K562 (cell line): ENCODE results near the gene LTBP2.

Experiments
- CSDE1 ChIP-seq, 2 experiments: fragments of 450-650 bp; IDR thresholded peaks; 2 replicates each; pipeline ENCODE4 v1.6.1; 2016; ENCODE audit warnings: mild to moderate bottlenecking in 1 of 2
- FOXM1 ChIP-seq, 2 experiments: fragments of 450-650 bp in 1 of 2; sonication (generic) in 1 of 2; formaldehyde crosslinking in 1 of 2; IDR thresholded peaks; 2 replicates each; pipeline versions ENCODE4 v1.6.1 to v1.9.0; 2017 to 2022; ENCODE audit warnings: low read depth in 2 of 2, mild to moderate bottlenecking in 2 of 2, missing genetic modification reagents in 1 of 2, moderate library complexity in 1 of 2
- ZNF121 ChIP-seq: sonication (generic); formaldehyde crosslinking; conservative IDR thresholded peaks from 2 replicates; pipeline ENCODE4 v1.8.0; 2022; ENCODE audit warnings: missing genetic modification reagents
- TF ChIP-seq, protein P1 (sequence below): sonication (generic); formaldehyde crosslinking; IDR thresholded peaks from 2 replicates; pipeline ENCODE4 v1.5.0; 2020; ENCODE audit warnings: missing genetic modification reagents
- TF ChIP-seq, protein P2 (sequence below), 3 experiments: IDR thresholded peaks in 2 of 3; conservative IDR thresholded peaks in 1 of 3; 2 replicates each; pipeline ENCODE4 v1.5.1; 2011 to 2012; ENCODE audit warnings: low read length in 3 of 3, mild to moderate bottlenecking in 3 of 3, control low read depth in 2 of 3, improper control_type of control experiment in 1 of 3, inconsistent platforms in 1 of 3, low read depth in 1 of 3, mixed read lengths in 1 of 3, moderate library complexity in 1 of 3; ENCODE audit not compliant: insufficient read depth in 2 of 3

DNA sequence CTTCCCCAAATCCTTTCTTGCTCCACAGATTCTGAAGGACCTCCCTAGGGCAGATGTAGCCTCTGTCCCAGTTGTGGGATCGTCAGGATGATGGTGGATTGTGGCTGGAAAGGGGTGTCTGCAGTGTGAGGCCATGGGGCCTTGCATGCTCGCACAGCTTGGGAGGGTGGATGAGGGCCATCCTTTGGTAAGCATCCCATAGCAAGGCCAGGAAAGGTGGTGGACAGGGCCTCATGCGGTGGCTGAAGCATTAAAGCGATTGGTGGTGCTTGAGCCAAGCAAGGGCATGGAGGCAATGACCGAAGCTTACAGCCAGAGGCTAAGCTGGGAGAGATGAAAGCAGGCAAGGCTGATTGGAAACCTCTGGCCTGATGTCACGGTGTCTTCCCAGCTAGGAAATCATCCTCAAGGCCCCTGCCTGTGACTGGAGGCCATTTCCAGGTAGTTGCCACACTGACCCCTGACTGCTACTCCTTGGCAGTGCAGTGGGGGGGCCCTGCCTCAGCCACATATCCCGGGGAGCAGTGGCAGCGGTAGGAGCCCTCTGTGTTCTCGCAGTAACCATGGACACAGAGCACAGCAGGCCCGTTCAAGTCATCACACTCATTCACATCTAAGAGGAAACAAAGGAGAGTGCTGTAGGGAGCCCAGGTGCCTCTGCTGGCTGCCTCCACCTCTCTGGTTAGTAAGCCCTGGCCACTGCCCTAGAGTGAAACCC, 111.5 kb downstream of the LTBP2 start:
- TF ChIP-seq, protein P1, sequence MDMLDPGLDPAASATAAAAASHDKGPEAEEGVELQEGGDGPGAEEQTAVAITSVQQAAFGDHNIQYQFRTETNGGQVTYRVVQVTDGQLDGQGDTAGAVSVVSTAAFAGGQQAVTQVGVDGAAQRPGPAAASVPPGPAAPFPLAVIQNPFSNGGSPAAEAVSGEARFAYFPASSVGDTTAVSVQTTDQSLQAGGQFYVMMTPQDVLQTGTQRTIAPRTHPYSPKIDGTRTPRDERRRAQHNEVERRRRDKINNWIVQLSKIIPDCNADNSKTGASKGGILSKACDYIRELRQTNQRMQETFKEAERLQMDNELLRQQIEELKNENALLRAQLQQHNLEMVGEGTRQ (CRISPR knock-in tag), result no peak
- TF ChIP-seq ZNF121 (CRISPR knock-in tag) (no peak), FOXM1 (IDR thresholded peaks at IDR 0.05; ENCODE audit: low read depth) (no peak), FOXM1 (CRISPR knock-in tag; IDR thresholded peaks at IDR 0.05; ENCODE audit: low read depth) (no peak), CSDE1 (IDR thresholded peaks at IDR 0.05) (no peak)
- TF ChIP-seq, protein P2, sequence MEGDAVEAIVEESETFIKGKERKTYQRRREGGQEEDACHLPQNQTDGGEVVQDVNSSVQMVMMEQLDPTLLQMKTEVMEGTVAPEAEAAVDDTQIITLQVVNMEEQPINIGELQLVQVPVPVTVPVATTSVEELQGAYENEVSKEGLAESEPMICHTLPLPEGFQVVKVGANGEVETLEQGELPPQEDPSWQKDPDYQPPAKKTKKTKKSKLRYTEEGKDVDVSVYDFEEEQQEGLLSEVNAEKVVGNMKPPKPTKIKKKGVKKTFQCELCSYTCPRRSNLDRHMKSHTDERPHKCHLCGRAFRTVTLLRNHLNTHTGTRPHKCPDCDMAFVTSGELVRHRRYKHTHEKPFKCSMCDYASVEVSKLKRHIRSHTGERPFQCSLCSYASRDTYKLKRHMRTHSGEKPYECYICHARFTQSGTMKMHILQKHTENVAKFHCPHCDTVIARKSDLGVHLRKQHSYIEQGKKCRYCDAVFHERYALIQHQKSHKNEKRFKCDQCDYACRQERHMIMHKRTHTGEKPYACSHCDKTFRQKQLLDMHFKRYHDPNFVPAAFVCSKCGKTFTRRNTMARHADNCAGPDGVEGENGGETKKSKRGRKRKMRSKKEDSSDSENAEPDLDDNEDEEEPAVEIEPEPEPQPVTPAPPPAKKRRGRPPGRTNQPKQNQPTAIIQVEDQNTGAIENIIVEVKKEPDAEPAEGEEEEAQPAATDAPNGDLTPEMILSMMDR (IDR thresholded peaks at IDR 0.05 in 2 of 3, conservative IDR thresholded peaks at IDR 0.05 in 1 of 3; ENCODE audit: insufficient read depth in 2 of 3, low read depth in 1 of 3, low read length in 3 of 3), result no peak; a peak in 1 of 6 replicates
